Body of pancreas (tissue), 4 donors: ENCODE data around the gene BACH2.

ENCODE experiments used
- POLR2A ChIP-seq, 3 donors: fragments of 450-650 bp; IDR thresholded peaks; one replicate each; pipeline ENCODE4 v1.6.1; 2016; ENCODE audit warnings: antibody characterized with exemption in 3 of 3, mild to moderate bottlenecking in 2 of 3
- TF ChIP-seq, protein P1 (sequence below), 7 experiments: fragments of 450-650 bp in 4 of 7; fragments of 200-600 bp in 3 of 7; sonication (generic) in 3 of 7; IDR thresholded peaks; one replicate each; pipeline ENCODE4 v1.5.1; 2016 to 2019; ENCODE audit warnings: antibody characterized with exemption in 7 of 7

DNA sequence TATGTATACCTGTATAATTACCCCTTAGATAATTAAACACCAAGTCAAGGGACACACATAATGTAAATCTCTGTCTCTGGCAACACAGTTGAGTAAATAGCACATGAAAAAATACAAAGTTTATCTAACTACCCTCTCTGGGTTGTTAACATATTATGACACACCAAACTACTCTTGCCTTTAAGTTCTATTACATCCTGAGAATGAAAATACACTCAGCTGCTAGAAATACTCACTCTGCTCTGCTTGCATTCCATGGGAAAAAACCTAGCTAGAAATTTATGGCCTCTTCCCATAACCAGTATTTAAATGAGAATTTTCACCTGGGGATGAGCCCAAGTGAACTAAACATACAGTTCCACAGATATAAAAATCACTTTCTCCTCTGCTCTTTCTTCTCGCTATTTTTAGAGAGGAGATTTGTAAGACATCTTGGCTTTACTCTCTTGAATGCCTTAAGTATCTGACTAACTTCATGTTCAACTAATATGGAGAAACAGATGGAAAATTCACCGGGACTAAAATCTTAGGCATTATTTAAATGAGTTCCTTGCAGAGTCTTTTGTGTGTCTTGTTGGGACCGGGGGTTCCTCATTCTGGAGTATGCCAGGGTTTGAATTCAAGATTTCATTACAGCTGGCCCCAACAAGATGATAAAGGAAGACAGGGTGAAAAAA lies 261.5 kb downstream of the BACH2 start:
- TF ChIP-seq, protein P1, sequence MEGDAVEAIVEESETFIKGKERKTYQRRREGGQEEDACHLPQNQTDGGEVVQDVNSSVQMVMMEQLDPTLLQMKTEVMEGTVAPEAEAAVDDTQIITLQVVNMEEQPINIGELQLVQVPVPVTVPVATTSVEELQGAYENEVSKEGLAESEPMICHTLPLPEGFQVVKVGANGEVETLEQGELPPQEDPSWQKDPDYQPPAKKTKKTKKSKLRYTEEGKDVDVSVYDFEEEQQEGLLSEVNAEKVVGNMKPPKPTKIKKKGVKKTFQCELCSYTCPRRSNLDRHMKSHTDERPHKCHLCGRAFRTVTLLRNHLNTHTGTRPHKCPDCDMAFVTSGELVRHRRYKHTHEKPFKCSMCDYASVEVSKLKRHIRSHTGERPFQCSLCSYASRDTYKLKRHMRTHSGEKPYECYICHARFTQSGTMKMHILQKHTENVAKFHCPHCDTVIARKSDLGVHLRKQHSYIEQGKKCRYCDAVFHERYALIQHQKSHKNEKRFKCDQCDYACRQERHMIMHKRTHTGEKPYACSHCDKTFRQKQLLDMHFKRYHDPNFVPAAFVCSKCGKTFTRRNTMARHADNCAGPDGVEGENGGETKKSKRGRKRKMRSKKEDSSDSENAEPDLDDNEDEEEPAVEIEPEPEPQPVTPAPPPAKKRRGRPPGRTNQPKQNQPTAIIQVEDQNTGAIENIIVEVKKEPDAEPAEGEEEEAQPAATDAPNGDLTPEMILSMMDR (IDR thresholded peaks at IDR 0.05), result no peak
- TF ChIP-seq POLR2A (IDR thresholded peaks at IDR 0.05), result no peak
